HCT116 (cell line): ENCODE measurements around the gene ELP6. TPM values are rescaled to one million over a fixed set of nuclear protein-coding genes. Genes with fewer than 3 reads are reported as not detected.
"Not testable (repeated sequence)": the region's sequence is repeated elsewhere in the genome, so short reads cannot be mapped to it uniquely, and the experiment has no call there.

Source experiments
- ATAC-seq: fragments of 200-7000 bp; cut with Tn5 transposase; 2 replicates; pipeline ENCODE4 v1.9.1; 2020; ENCODE audit warnings: mild to moderate bottlenecking, moderate library complexity
- BruUV-seq: library from RNA; stranded (reverse); fragments of 400-500 nt; replicated peaks from 2 replicates; lab custom pipeline; 2021; lab: Mats Ljungman, UMichigan
- CTCF ChIA-PET: fragments of 300-600 bp; sonication (Branson Sonifier 250); formaldehyde crosslinking; loops from one replicate; lab custom pipeline; 2021; ENCODE audit warnings: antibody characterized with exemption; lab: Charles Lee
- POLR2A ChIA-PET: fragments of 300-600, 350-600 bp; sonication (Branson Sonifier 250); formaldehyde crosslinking; loops from one replicate; lab custom pipeline; 2021; ENCODE audit warnings: antibody characterized with exemption; lab: Charles Lee
- RAD21 ChIA-PET, 2 experiments: fragments of 300-600 bp; sonication (Branson Sonifier 250); formaldehyde crosslinking; loops; one replicate each; lab custom pipeline; 2023; ENCODE audit warnings: low total read pairs in 2 of 2; ENCODE audit not compliant: uncharacterized antibody in 2 of 2, unreplicated experiment in 2 of 2, low non-redundant PET in 1 of 2; lab: Charles Lee
- DNase-seq: peaks from one replicate; pipeline ENCODE4 v3.0.0-alpha.2; 2010; ENCODE audit warnings: low read depth, low spot score
- H2AFZ ChIP-seq: fragments of 200-600 bp; shearing (Covaris generic), sonication (generic); 2 replicates; pipeline ENCODE4 v1.6.1; 2017; ENCODE audit warnings: low read depth, mixed run types, mixed read lengths, antibody characterized with exemption, low read length; ENCODE audit not compliant: poor library complexity, severe bottlenecking
- H3K27ac ChIP-seq: 2 replicates; pipeline ENCODE4 v1.5.1; 2012; ENCODE audit warnings: low read depth, low read length
- H3K27me3 ChIP-seq: fragments of 200-600 bp; sonication (generic); 2 replicates; pipeline ENCODE4 v1.6.1; 2016; ENCODE audit warnings: mixed run types, low read length, mixed read lengths; ENCODE audit not compliant: insufficient read depth
- H3K36me3 ChIP-seq, 2 experiments: fragments of 200-500 bp in 1 of 2; fragments of 200-600 bp in 1 of 2; sonication (Bioruptor generic) in 1 of 2; sonication (generic) in 1 of 2; 2 replicates each; pipeline versions ENCODE4 v1.5.1 to v1.6.1; 2014 to 2016; ENCODE audit warnings: low read length in 2 of 2, inconsistent platforms in 1 of 2, mixed read lengths in 1 of 2, mixed run types in 1 of 2; ENCODE audit not compliant: insufficient read depth in 2 of 2, control insufficient read depth in 1 of 2
- H3K4me1 ChIP-seq, 2 experiments: fragments of 200-600 bp in 1 of 2; sonication (generic) in 1 of 2; 2 replicates each; pipeline versions ENCODE4 v1.5.1 to v1.6.1; 2012 to 2017; ENCODE audit warnings: low read length in 2 of 2, inconsistent platforms in 1 of 2, mild to moderate bottlenecking in 1 of 2, mixed read lengths in 1 of 2, mixed run types in 1 of 2, moderate library complexity in 1 of 2; ENCODE audit not compliant: insufficient read depth in 2 of 2, control insufficient read depth in 1 of 2
- H3K4me2 ChIP-seq: fragments of 200-600 bp; sonication (generic); 2 replicates; pipeline ENCODE4 v1.6.1; 2017; ENCODE audit warnings: mixed run types, low read length, mixed read lengths
- H3K4me3 ChIP-seq, 2 experiments: fragments of 200-600 bp in 1 of 2; sonication (generic) in 1 of 2; replicated peaks in 1 of 2; 2 replicates each; pipeline ENCODE4 v1.5.1; 2011 to 2016; ENCODE audit warnings: low read length in 2 of 2, control low read depth in 1 of 2, low read depth in 1 of 2, mild to moderate bottlenecking in 1 of 2, mixed read lengths in 1 of 2, mixed run types in 1 of 2
- H3K79me2 ChIP-seq: fragments of 200-600 bp; sonication (generic); 2 replicates; pipeline ENCODE4 v1.6.1; 2017; ENCODE audit warnings: mild to moderate bottlenecking, mixed run types, low read length, moderate library complexity, mixed read lengths; ENCODE audit not compliant: insufficient read depth
- H3K9ac ChIP-seq: fragments of 200-600 bp; sonication (generic); 2 replicates; pipeline ENCODE4 v1.6.1; 2016; ENCODE audit warnings: low read length, mixed read lengths
- H3K9me2 ChIP-seq: fragments of 200-600 bp; sonication (generic), shearing (Covaris generic); 2 replicates; pipeline ENCODE4 v1.6.1; 2017; ENCODE audit warnings: mixed run types, mild to moderate bottlenecking, moderate library complexity; ENCODE audit not compliant: insufficient read depth
- H3K9me3 ChIP-seq, 2 experiments: fragments of 200-500 bp in 1 of 2; fragments of 200-600 bp in 1 of 2; sonication (Bioruptor generic) in 1 of 2; sonication (generic) in 1 of 2; 2 replicates each; pipeline ENCODE4 v1.6.1; 2014 to 2017; ENCODE audit warnings: low read length in 2 of 2, mixed read lengths in 2 of 2, inconsistent platforms in 1 of 2, low read depth in 1 of 2, mild to moderate bottlenecking in 1 of 2, mixed run types in 1 of 2, moderate library complexity in 1 of 2; ENCODE audit not compliant: control insufficient read depth in 1 of 2, insufficient read depth in 1 of 2
- H4K20me1 ChIP-seq: fragments of 200-600 bp; sonication (generic), shearing (Covaris generic); 2 replicates; pipeline ENCODE4 v1.6.1; 2017; ENCODE audit warnings: mixed run types, mild to moderate bottlenecking, moderate library complexity; ENCODE audit not compliant: insufficient read depth
- CBX3 ChIP-seq: IDR thresholded peaks from 2 replicates; pipeline ENCODE4 v1.6.1; 2012; ENCODE audit warnings: low read depth
- CEBPB ChIP-seq: IDR thresholded peaks from 2 replicates; pipeline ENCODE4 v1.6.1; 2012; ENCODE audit warnings: low read depth
- CTCF ChIP-seq, 3 experiments: fragments of 200-600 bp in 1 of 3; sonication (generic) in 1 of 3; IDR thresholded peaks in 2 of 3; conservative IDR thresholded peaks in 1 of 3; 2 replicates each; pipeline ENCODE4 v1.5.1; 2012 to 2017; ENCODE audit warnings: low read depth in 2 of 3, low read length in 2 of 3, antibody characterized with exemption in 1 of 3, borderline replicate concordance in 1 of 3, control low read depth in 1 of 3, mild to moderate bottlenecking in 1 of 3, mixed read lengths in 1 of 3, mixed run types in 1 of 3, moderate library complexity in 1 of 3; ENCODE audit not compliant: insufficient read depth in 1 of 3
- EGR1 ChIP-seq: IDR thresholded peaks from 2 replicates; pipeline ENCODE4 v1.6.1; 2012; ENCODE audit warnings: low read depth
- EZH2 ChIP-seq: fragments of 200-600 bp; sonication (generic); IDR thresholded peaks from 2 replicates; pipeline ENCODE4 v1.6.1; 2017; ENCODE audit warnings: antibody characterized with exemption, mixed run types
- FOSL1 ChIP-seq: IDR thresholded peaks from 2 replicates; pipeline ENCODE4 v1.6.1; 2012; ENCODE audit warnings: low read depth
- JUND ChIP-seq: IDR thresholded peaks from 2 replicates; pipeline ENCODE4 v1.6.1; 2012
- POLR2A ChIP-seq: IDR thresholded peaks from 2 replicates; pipeline ENCODE4 v1.7.0; 2011; ENCODE audit warnings: borderline replicate concordance; ENCODE audit not compliant: insufficient read depth, insufficient read length; ENCODE audit errors: extremely low read depth
- RAD21 ChIP-seq: IDR thresholded peaks from 2 replicates; pipeline ENCODE4 v1.6.1; 2012; ENCODE audit warnings: low read depth, mild to moderate bottlenecking
- SP1 ChIP-seq: IDR thresholded peaks from 2 replicates; pipeline ENCODE4 v1.6.1; 2012; ENCODE audit warnings: low read depth
- ZBTB33 ChIP-seq: IDR thresholded peaks from 2 replicates; pipeline ENCODE4 v1.6.1; 2011; ENCODE audit warnings: mild to moderate bottlenecking, low read length, moderate library complexity; ENCODE audit not compliant: insufficient replicate concordance; ENCODE audit errors: extremely low read depth
- intact Hi-C: fragments of 100-400 bp; cut with micrococcal nuclease; formaldehyde crosslinking; loops from 2 replicates; pipeline ENCODE4 v1.10.0; 2022
- total RNA-seq: library from RNA; stranded (reverse); gene quantifications from one replicate; pipeline ENCODE4 v1.2.1, GENCODE V29; 2021; ENCODE audit not compliant: unreplicated experiment

ELP6 gene
- total RNA-seq, 1 experiment from 2014 or later: 38.8 TPM

GRCh38 chr3:47505267-47505666 is 8.2 kb downstream of the ELP6 start:
- H3K27ac ChIP-seq, H3K9ac ChIP-seq, CTCF ChIA-PET, H3K4me3 ChIP-seq, H2AFZ ChIP-seq, RAD21 ChIA-PET, H3K79me2 ChIP-seq, DNase-seq, H3K9me2 ChIP-seq, H3K9me3 ChIP-seq, intact Hi-C loops, H3K4me1 ChIP-seq, ATAC-seq, POLR2A ChIA-PET, H3K4me2 ChIP-seq, BruUV-seq, H3K27me3 ChIP-seq, H4K20me1 ChIP-seq: not testable (repeated sequence)
- H3K36me3 ChIP-seq: peaks cover 19 to 29% of the 10 kb centered on the region in 2 experiments

- ChIA-PET POLR2A (no interaction called here), CTCF (no interaction called here)
Measured at GRCh38 chr3:47504113-47504512, 9.4 kb downstream of the ELP6 start.

GRCh38 chr3:47503033-47503432 is 10.5 kb downstream of the ELP6 start:
- Histone ChIP-seq H4K20me1 (no peaks in the 10 kb centered on the region), H3K36me3 (peaks cover 16 to 25% of the 10 kb centered on the region in 2 experiments), H3K4me2 (no peak overlapping the region), H3K9me2 (no peaks in the 10 kb centered on the region), H3K9ac (no peak overlapping the region), H3K27me3 (no peaks in the 10 kb centered on the region), H3K79me2 (0 out of 2 replicates have a peak, but pooled peaks cover 5% of the 10 kb centered on the region), H3K9me3 (no peaks in the 10 kb centered on the region), H3K4me3 (no peak overlapping the region), H2AFZ (no peak overlapping the region), H3K4me1 (no peaks in the 10 kb centered on the region), H3K27ac (no peak overlapping the region)
- RAD21 ChIA-PET: no interaction called here
- intact Hi-C loops: no loop called here
- POLR2A ChIA-PET: no interaction called here
- DNase-seq (no peak), ATAC-seq (no peak)
- no TSS peak for BruUV-seq
- CTCF ChIA-PET: no interaction called here
- TF ChIP-seq RAD21 (no peak), ZBTB33 (no peak), FOSL1 (no peak), CEBPB (no peak), EZH2 (no peak), EGR1 (no peak), CBX3 (no peak), CTCF (IDR thresholded peaks at IDR 0.05 in 2 of 3, conservative IDR thresholded peaks at IDR 0.05 in 1 of 3; ENCODE audit: borderline replicate concordance in 1 of 3, insufficient read depth in 1 of 3, low read depth in 2 of 3, low read length in 2 of 3) (no peak), SP1 (no peak), JUND (no peak)

More at GRCh38 chr3:47504113-47504512, 9.4 kb downstream of the ELP6 start:
- BruUV-seq: no TSS peak
- H3K27ac ChIP-seq: no peak overlapping the region
- intact Hi-C loops: no loop called here
- DNase-seq: no peak
- RAD21 ChIA-PET: no interaction called here
- no peaks in the 10 kb centered on the region for H3K9me3 ChIP-seq
- H2AFZ ChIP-seq: no peak overlapping the region
- ATAC-seq: no peak
- no peaks in the 10 kb centered on the region for H3K4me1 ChIP-seq
- no peaks in the 10 kb centered on the region for H4K20me1 ChIP-seq
- no peak overlapping the region for H3K9ac ChIP-seq
- TF ChIP-seq POLR2A (no peak), CBX3 (no peak)
- H3K36me3 ChIP-seq: peaks cover 12 to 20% of the 10 kb centered on the region in 2 experiments
- H3K9me2 ChIP-seq: no peaks in the 10 kb centered on the region
- H3K79me2 ChIP-seq: 0 out of 2 replicates have a peak, but pooled peaks cover 5% of the 10 kb centered on the region
- no peak overlapping the region for H3K4me2 ChIP-seq
- no peak overlapping the region for H3K4me3 ChIP-seq
- H3K27me3 ChIP-seq: no peaks in the 10 kb centered on the region
